ENCODE measurements around the gene DLK1. TPM values are rescaled to one million over a fixed set of nuclear protein-coding genes. Genes with fewer than 3 reads are reported as not detected.

Gene DLK1
- polyA plus RNA-seq, 3 donors from 2014 or later = not detected

DNA sequence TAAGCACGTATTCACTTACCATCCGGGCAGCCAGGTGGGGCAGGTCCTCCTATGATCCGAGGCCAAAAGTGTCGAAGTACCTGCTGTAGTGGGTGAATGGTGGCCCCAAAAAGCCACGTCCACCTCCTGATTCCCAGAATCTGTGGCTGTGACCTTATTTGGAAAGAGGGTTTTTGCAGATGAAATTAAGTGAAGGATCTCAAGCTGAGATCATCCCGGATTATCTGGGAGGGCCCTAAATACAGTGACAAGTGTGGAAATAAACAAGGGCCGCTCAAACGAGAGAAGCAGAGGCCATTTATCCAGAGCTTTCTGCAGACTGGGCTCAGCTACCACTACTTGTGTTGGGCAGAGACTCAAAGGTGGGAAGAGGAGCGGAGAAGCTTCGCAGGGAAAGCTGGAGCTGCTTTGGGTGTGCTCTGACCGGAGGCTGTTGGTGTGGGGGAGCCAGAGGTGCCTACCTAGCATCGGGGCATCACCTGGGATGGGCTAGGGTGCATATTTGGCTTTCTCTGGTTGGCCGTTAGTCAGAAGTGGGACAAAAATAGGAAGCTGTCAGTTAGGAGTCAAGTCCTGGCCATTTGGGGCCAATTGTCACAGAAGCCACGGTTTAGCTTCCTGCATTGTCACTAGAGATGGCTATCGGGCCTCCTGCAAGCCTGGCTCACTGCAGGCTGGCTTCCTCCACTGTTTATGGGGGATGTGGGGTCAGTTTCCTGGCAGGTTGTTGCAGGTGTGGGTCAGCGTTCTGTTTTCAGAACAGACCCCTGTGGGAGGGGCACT is 27.8 kb upstream of the DLK1 start:
- no peak overlapping the region for H3K27ac Mint-ChIP-seq
- H3K36me3 Mint-ChIP-seq = no peaks in the 10 kb centered on the region
- DNase-seq = no peak
- no peaks in the 10 kb centered on the region for H3K4me1 Mint-ChIP-seq
- H3K27me3 Mint-ChIP-seq (ENCODE audit: low read depth in 3 of 3) = peaks cover 4 to 6% (median 4%) of the 10 kb centered on the region in 3 donors
- no peaks in the 10 kb centered on the region for H3K9me3 Mint-ChIP-seq
- H3K4me3 Mint-ChIP-seq = no peak overlapping the region

DNA sequence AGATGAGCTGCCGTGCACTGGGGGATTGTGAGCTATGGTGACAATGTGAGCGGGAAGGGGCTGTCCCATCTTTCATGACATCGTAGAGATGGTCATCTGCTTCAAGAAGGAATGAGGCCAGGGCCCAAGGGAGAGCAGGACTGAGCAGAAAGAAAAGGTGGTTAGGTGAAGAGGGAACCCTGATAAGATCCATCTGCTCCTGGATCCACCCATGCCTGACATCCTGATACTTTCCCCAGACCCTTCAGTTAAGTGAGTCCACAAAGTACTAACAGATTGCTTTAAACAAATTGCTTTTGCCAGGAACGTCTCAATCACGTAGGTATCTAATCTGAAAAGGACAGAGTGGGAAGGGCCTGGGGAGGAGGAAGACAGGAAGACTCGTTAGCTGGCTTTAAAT is 25.4 kb upstream of the DLK1 start:
- DNase-seq = no peak
- Mint-ChIP-seq H3K4me3 (no peak overlapping the region), H3K4me1 (no peaks in the 10 kb centered on the region), H3K36me3 (no peaks in the 10 kb centered on the region), H3K9me3 (no peaks in the 10 kb centered on the region), H3K27me3 (ENCODE audit: low read depth in 3 of 3) (peaks cover 1 to 12% (median 4%) of the 10 kb centered on the region in 3 donors), H3K27ac (no peak overlapping the region)

DNA sequence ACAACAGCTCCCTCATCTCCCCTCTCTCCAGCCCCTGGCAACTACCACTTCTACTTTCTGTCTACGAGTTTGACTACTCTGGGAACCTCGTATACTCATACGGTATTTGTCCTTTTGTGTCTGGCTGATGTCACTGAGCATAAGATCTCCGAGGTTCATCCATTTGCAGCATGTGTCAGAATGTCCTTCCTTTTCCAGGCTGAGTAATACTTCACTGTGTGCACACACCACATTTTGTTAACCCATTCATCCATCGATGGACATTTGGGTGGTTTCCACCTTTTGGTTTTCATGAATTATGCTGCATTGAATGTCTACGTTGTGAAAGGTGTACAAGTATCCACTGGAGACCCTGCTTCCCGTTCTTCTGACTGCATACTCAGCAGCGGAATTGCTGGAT is 24.1 kb upstream of the DLK1 start:
- Mint-ChIP-seq H3K4me1 (no peaks in the 10 kb centered on the region), H3K36me3 (no peaks in the 10 kb centered on the region), H3K27me3 (ENCODE audit: low read depth in 3 of 3) (peaks cover 0 to 12% (median 4%) of the 10 kb centered on the region in 3 donors), H3K4me3 (no peak overlapping the region), H3K9me3 (no peaks in the 10 kb centered on the region), H3K27ac (no peak overlapping the region)
- DNase-seq = no peak

DNA sequence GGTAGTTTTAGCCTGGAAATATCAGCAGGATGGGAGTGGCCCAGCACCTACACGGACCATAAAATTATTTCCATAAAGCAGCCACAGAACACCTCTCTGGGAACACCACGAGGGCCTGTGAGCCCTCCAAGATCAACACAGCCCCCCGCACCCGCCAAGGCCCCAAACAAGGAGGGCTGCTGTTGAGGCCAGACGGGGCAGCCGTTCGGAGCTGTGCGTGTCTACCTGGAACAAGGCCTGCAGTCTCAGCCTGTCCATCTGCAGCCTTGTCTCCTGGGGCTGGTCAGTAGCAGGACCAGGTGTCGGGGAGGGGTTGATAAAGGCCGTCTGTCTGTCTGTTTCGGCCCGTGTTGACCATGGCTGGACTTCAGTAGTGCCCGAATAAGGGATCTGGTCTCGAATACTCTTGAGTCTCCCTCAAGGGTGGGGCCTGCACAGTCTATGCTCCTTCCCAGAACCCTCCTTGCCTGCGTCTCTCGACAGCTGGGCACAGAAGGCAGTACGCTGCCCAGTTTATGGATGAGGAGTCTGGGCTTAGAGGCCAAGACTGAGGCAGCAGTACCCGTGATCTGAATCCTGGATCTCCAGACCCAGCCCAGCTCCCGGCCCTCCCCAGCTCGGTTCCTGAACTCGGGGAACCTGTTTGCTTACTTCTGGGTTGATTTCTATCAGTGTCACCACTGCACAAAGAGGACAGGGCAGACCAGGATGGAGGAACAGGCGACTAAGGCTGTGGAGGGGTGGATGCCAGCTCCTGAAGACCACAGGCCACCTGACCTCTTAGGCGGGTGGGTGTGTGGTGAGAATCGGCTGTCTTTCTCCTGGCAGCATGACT is 23.1 kb upstream of the DLK1 start:
- Mint-ChIP-seq H3K4me1 (no peaks in the 10 kb centered on the region), H3K36me3 (no peaks in the 10 kb centered on the region), H3K27ac (no peak overlapping the region), H3K27me3 (ENCODE audit: low read depth in 3 of 3) (peaks cover 0 to 12% (median 4%) of the 10 kb centered on the region in 3 donors), H3K9me3 (no peaks in the 10 kb centered on the region), H3K4me3 (no peak overlapping the region)
- no peak for DNase-seq

DNA sequence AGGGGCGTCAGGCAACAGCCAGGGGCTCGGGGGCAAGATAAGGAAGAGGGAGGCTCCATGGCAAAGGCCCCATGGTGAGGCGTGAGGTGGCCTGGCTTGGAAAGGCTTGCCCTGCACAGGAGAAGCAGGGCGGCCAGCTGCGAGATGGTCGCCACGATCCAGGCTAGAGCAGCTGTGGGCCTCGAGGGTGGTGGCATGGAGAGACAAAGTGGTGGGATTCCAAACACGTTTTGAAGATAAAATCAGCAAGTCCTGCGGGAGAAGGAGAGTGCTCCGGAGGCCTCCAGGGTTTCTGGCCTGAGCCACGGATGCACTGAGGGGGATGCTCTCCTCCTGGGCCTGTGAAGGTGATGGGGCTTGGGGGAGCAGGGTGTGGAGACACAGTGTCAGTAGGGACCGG is 20.5 kb upstream of the DLK1 start:
- no peak for DNase-seq
- Mint-ChIP-seq H3K36me3 (no peaks in the 10 kb centered on the region), H3K27me3 (ENCODE audit: low read depth in 3 of 3) (peaks cover 0 to 11% (median 0%) of the 10 kb centered on the region in 3 donors), H3K9me3 (no peaks in the 10 kb centered on the region), H3K27ac (no peak overlapping the region), H3K4me3 (no peak overlapping the region), H3K4me1 (no peaks in the 10 kb centered on the region)

DNA sequence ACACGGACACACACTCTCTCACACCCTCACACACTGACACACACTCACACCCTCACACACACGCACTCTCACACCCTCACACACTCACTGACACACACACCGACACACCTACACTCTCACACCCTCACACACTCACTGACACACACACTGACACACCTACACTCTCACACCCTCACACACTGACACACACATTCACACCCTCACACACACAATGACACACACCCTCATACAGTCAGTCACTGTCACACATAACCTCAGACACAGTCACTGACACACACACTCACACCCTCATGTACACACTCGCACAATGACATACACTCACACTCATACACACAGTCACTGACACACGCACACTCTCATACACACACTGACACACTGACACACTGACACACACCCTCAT is 19.8 kb upstream of the DLK1 start:
- Mint-ChIP-seq H3K4me1 (no peaks in the 10 kb centered on the region), H3K4me3 (no peak overlapping the region), H3K36me3 (no peaks in the 10 kb centered on the region), H3K27me3 (ENCODE audit: low read depth in 3 of 3) (peaks cover 2 to 9% (median 2%) of the 10 kb centered on the region in 3 donors), H3K9me3 (peaks cover 0 to 1% (median 0%) of the 10 kb centered on the region in 6 donors), H3K27ac (no peak overlapping the region)
- no peak for DNase-seq

DNA sequence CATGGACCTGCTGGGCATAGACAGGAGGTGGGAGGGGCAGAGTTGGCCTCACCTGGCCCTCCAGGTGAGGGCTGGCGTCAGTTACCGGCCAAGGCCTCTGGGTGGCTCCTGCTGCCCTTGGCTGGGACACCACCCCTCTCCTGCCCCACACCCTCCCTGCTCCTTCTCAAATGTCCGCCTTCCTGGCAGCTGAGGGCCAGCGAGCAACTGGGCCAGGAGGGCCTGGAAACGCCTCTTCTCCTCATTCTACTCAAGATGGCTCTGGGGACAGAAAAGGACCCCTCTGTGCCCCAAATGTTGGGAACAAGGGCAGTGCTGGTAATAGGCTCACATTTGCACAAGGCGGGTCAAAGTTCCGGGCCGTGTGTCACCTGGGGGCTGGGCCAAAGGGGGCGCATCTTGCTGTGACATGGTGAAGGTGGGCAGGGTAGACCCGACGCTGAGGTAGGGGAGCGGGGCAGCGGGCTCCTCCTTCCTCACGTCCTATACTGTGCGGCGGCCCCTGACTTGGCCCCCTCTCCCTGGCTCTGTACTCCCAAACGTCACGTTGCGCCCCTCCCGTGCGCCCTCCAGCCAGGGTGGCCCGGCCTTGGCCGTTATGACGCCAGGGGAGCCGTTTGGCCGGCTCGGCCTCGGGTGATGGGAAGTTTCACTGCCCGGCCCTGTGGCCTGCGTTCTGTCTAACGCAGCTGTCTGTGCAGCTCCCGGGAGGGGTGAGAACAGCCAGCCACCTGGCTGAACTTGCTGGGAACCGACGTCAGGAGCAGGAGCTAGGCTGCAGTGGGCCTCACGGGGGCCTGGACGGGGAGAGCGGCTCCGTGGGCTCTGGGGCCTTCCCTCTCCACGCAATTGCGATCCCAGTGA is 18.0 kb upstream of the DLK1 start:
- H3K27ac Mint-ChIP-seq = no peak overlapping the region
- no peak for DNase-seq
- no peaks in the 10 kb centered on the region for H3K4me1 Mint-ChIP-seq
- peaks cover 0 to 2% (median 0%) of the 10 kb centered on the region in 6 donors for H3K9me3 Mint-ChIP-seq
- H3K27me3 Mint-ChIP-seq (ENCODE audit: low read depth in 3 of 3) = peaks cover 2 to 11% (median 4%) of the 10 kb centered on the region in 3 donors
- H3K36me3 Mint-ChIP-seq = no peaks in the 10 kb centered on the region
- H3K4me3 Mint-ChIP-seq = no peak overlapping the region

DNA sequence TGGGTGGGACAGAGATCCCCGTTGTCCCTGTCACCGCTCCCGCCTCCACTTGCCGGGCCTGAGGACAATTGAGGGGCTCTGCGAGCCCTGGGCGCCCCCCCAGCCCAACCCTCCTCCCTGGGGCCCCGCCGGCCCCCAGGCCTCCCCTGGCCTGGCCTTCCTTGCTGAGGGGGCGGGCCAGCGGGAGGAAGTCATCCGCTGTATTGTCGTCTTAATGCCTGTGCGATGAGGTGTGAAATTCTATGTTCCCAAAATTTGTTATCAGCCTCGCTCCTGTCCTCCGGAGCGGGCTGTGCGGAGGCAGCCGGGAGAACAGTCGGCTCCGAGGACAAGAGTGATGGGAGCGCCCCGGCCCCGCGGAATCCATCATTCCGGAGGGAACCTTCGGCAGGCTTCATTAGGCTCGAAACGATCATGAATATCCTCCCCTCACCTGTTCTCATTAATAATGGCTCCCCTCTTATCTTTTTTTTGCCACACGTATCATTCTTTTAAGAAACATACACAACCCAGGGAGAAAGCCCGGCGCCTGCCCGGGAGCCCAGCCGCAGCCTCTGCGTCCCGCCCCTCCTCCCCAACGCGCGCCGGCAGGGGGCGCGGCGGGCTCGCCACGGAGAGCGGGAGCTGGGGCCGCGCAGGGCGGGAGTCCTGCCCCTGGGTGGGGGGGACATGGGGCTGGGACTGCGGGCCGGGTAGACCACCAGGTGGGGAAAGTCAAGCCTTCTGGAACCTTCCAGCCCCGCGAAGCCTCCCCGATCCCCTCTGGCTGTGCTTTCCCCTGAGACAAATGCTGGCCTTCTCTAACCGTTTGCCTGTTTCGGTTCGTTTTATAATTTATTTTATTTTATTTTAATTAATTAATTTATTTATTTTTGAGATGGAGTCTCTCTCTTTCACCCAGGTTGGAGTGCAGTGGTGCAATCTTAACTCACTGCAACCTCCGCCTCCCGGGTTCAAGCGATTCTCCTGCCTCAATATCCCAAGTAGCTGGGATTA is 17.1 kb upstream of the DLK1 start:
- Mint-ChIP-seq H3K4me1 (no peaks in the 10 kb centered on the region), H3K36me3 (no peaks in the 10 kb centered on the region), H3K27me3 (ENCODE audit: low read depth in 3 of 3) (peaks cover 2 to 8% (median 4%) of the 10 kb centered on the region in 3 donors), H3K9me3 (peaks cover 0 to 2% (median 0%) of the 10 kb centered on the region in 6 donors), H3K4me3 (no peak overlapping the region), H3K27ac (no peak overlapping the region)
- peak in 2 of 3 donors; percentile 4 to 14 for DNase-seq

DNA sequence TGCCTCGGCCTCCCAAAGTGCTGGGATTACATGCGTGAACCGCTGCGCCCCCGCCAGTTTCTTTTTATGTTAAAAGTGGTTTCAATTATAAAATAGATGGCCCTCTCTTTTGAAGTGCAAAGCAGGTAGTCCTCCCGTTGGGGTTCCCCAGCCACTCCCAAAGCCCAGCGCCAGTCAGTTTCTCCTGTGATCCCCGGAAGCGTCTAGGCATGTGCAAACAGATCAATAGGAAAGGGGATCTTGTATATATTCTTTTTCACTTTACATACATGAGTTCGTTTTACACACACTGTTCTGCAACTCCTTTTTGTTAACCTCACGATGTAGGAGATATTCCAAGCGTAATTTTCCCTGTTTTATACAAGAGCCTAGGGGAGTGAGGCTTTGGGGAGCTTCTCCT is 16.3 kb upstream of the DLK1 start:
- H3K27ac Mint-ChIP-seq = no peak overlapping the region
- no peak for DNase-seq
- no peaks in the 10 kb centered on the region for H3K36me3 Mint-ChIP-seq
- H3K9me3 Mint-ChIP-seq = peaks cover 0 to 2% (median 0%) of the 10 kb centered on the region in 6 donors
- no peak overlapping the region for H3K4me3 Mint-ChIP-seq
- peaks cover 2 to 5% (median 4%) of the 10 kb centered on the region in 3 donors for H3K27me3 Mint-ChIP-seq (ENCODE audit: low read depth in 3 of 3)
- no peaks in the 10 kb centered on the region for H3K4me1 Mint-ChIP-seq

DNA sequence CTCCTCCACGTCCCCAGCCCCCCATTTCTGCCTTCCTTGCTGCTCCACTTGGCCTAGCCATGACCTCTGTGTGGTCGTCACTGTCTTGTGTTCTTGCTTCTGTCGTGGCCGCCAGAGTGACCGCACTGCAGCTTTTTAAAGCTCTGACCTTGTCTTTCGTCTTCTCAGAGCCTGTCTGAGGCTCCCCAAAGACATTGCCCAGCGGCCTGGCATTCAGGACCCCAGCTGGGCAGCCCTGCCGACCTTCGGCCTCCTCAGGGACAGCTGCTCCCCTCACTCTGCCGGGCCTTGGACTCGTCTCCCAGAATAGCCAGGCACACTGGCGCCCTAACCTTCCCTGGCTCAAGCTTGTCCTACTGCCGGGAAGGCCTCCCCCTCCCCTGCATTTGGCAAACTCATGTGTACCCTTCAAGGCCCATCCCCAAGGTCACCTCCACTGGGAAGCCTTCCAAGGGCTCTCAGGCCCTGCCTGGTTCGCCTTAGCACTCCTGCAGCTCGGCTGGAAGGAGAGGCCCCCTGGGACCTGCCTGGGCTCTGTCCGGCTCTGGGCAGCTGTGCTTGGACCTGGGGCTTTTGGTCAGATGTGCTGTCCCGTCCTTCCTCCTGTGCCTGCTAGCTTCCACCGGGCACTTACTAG is 15.7 kb upstream of the DLK1 start:
- H3K36me3 Mint-ChIP-seq = no peaks in the 10 kb centered on the region
- H3K27me3 Mint-ChIP-seq (ENCODE audit: low read depth in 3 of 3) = peaks cover 2 to 7% (median 4%) of the 10 kb centered on the region in 3 donors
- peaks cover 0 to 2% (median 0%) of the 10 kb centered on the region in 6 donors for H3K9me3 Mint-ChIP-seq
- H3K4me1 Mint-ChIP-seq = no peaks in the 10 kb centered on the region
- DNase-seq = no peak
- no peak overlapping the region for H3K27ac Mint-ChIP-seq
- H3K4me3 Mint-ChIP-seq = no peak overlapping the region

DNA sequence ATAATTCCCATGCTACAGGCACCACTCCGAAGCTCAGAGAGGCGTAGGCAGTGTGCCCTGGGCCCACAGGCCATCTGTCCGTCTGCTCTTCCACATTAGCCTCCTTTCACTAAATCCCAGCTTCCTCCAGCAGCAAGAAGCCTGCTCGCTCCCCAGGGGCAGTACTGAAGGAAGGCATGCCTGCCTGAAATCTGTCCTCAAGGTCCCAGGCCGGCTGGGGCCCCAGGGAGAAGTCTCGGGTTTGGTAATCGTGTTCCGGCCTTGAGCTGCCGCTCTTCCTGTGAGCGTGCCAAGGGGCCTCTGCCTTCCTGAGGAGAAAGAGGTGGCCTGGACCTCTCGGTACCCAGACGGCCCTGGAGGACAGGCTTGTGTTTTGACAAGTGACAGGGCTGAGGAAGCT is 15.2 kb upstream of the DLK1 start:
- no peak for DNase-seq
- H3K4me1 Mint-ChIP-seq = no peaks in the 10 kb centered on the region
- no peak overlapping the region for H3K4me3 Mint-ChIP-seq
- H3K36me3 Mint-ChIP-seq = no peaks in the 10 kb centered on the region
- H3K27ac Mint-ChIP-seq = no peak overlapping the region
- peaks cover 0 to 2% (median 0%) of the 10 kb centered on the region in 6 donors for H3K9me3 Mint-ChIP-seq
- H3K27me3 Mint-ChIP-seq (ENCODE audit: low read depth in 3 of 3) = peaks cover 2 to 7% (median 4%) of the 10 kb centered on the region in 3 donors

DNA sequence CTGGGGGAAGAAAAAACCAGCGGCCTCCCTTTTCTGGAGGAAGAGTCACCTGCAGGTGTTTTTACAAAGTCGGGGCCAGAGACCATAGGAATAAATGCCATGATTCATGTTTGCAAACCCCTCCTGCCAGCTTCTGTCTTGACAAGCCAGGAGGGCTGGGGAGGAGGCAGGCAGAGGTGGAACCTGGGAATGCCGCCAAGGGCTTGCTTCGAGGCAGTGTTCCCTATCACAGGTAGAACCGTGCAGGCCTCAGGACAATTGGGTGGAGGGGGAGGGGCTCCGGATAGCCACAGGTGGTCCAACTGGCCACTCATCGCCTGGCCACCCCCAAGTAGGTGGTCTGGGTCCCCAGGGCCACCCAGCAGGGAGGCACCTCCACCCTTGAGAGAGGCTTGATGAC is 14.2 kb upstream of the DLK1 start:
- no peak overlapping the region for H3K27ac Mint-ChIP-seq
- peaks cover 0 to 2% (median 0%) of the 10 kb centered on the region in 6 donors for H3K9me3 Mint-ChIP-seq
- H3K27me3 Mint-ChIP-seq (ENCODE audit: low read depth in 3 of 3) = peaks cover 2 to 7% (median 4%) of the 10 kb centered on the region in 3 donors
- no peak for DNase-seq
- H3K4me1 Mint-ChIP-seq = no peaks in the 10 kb centered on the region
- no peaks in the 10 kb centered on the region for H3K36me3 Mint-ChIP-seq
- H3K4me3 Mint-ChIP-seq = no peak overlapping the region
